Spleen (tissue), 11 donors: ENCODE data around the gene NEUROD1. TPM values are rescaled to one million over a fixed set of nuclear protein-coding genes. Genes with fewer than 3 reads are reported as not detected.

ENCODE experiments used
- DNase-seq: peaks from one replicate; pipeline ENCODE4 v3.0.0-alpha.2; 2020
- H3K27ac ChIP-seq, 8 donors: fragments of 200-600 bp; sonication (generic) in 7 of 8; 1 replicate in 4 of 8; 2 replicates in 4 of 8; pipeline versions ENCODE4 v1.5.0 to v1.8.0; 2016 to 2021; ENCODE audit warnings: inconsistent platforms in 4 of 8, mild to moderate bottlenecking in 4 of 8, moderate library complexity in 1 of 8
- H3K27me3 ChIP-seq, 7 donors: fragments of 200-600 bp; sonication (generic) in 6 of 7; replicated peaks in 1 of 7; 1 replicate in 4 of 7; 2 replicates in 3 of 7; pipeline versions ENCODE4 v1.5.0 to v1.8.0; 2016 to 2021; ENCODE audit warnings: inconsistent platforms in 3 of 7, mild to moderate bottlenecking in 1 of 7
- H3K36me3 ChIP-seq, 6 donors: fragments of 200-600 bp; sonication (generic) in 5 of 6; 1 replicate in 4 of 6; 2 replicates in 2 of 6; pipeline versions ENCODE4 v1.5.0 to v1.8.0; 2016 to 2021; ENCODE audit warnings: inconsistent platforms in 2 of 6
- H3K4me1 ChIP-seq, 6 donors: fragments of 200-600 bp; sonication (generic) in 5 of 6; 1 replicate in 3 of 6; 2 replicates in 3 of 6; pipeline versions ENCODE4 v1.5.0 to v1.8.0; 2016 to 2021; ENCODE audit warnings: inconsistent platforms in 3 of 6
- H3K4me3 ChIP-seq, 8 donors: fragments of 200-600 bp; sonication (generic) in 7 of 8; 1 replicate in 4 of 8; 2 replicates in 4 of 8; pipeline versions ENCODE4 v1.5.0 to v1.8.0; 2016 to 2021; ENCODE audit warnings: inconsistent platforms in 4 of 8, mild to moderate bottlenecking in 4 of 8, moderate library complexity in 2 of 8
- H3K9me3 ChIP-seq, 8 donors: fragments of 200-600 bp; sonication (generic) in 7 of 8; 1 replicate in 4 of 8; 2 replicates in 4 of 8; pipeline versions ENCODE4 v1.5.0 to v1.8.0; 2016 to 2021; ENCODE audit warnings: inconsistent platforms in 4 of 8
- POLR2A ChIP-seq, 3 donors: fragments of 450-650 bp; IDR thresholded peaks; one replicate each; pipeline ENCODE4 v1.5.1; 2017; ENCODE audit warnings: antibody characterized with exemption in 3 of 3, mild to moderate bottlenecking in 1 of 3
- POLR2AphosphoS5 ChIP-seq, 3 donors: sonication (generic); formaldehyde crosslinking; IDR thresholded peaks; one replicate each; pipeline ENCODE4 v1.5.1; 2017; ENCODE audit warnings: antibody characterized with exemption in 3 of 3
- intact Hi-C: fragments of 100-400 bp; cut with DNase I; formaldehyde crosslinking; loops from one replicate; pipeline ENCODE4 v1.15.0; 2023; ENCODE audit warnings: low total_unique reads
- polyA plus RNA-seq, 3 donors: library from polyadenylated mRNA; stranded (reverse); fragments of 200-250 nt; gene quantifications; one replicate each; pipeline ENCODE4 v1.2.1, GENCODE V29; 2013
- total RNA-seq, 7 donors: library from RNA; depleted of rRNA in 3 of 7; stranded (reverse); fragments of >200 nt in 3 of 7; fragmentation: NEBNext Ultra II Directional in 4 of 7; extraction: Animal tissue kit (Norgen Biotek cat#: 25700) in 4 of 7; gene quantifications; one replicate each; pipeline versions ENCODE4 v1.1.0 to v1.2.1, GENCODE V29; 2016 to 2021
- TF ChIP-seq, protein P1 (sequence below), 11 experiments: fragments of 200-600 bp in 7 of 11; fragments of 450-650 bp in 4 of 11; sonication (generic) in 4 of 11; IDR thresholded peaks in 8 of 11; conservative IDR thresholded peaks in 3 of 11; 1 replicate in 7 of 11; 2 replicates in 4 of 11; pipeline versions ENCODE4 v1.4.0 to v1.8.0; 2016 to 2021; ENCODE audit warnings: antibody characterized with exemption in 11 of 11, inconsistent platforms in 4 of 11, mild to moderate bottlenecking in 1 of 11
- donor health status: healthy with polysubstance abuse.
- donor health status: DM: no; HTN: no; CAD: no; lungs with moderate emphysema.
- donor health status: DM: no; HTN: no; CAD: no.
- donor health status: Bipolar disorder and iron deficiency.
- donor health status: healthy.
- donor health status: DM: no; HTN: no; CAD: no.
- donor health status: DM: yes; HTN: yes; CAD: no.

NEUROD1 gene
- total and polyA plus RNA-seq, 10 donors: 0.10 TPM; not detected in 9

DNA sequence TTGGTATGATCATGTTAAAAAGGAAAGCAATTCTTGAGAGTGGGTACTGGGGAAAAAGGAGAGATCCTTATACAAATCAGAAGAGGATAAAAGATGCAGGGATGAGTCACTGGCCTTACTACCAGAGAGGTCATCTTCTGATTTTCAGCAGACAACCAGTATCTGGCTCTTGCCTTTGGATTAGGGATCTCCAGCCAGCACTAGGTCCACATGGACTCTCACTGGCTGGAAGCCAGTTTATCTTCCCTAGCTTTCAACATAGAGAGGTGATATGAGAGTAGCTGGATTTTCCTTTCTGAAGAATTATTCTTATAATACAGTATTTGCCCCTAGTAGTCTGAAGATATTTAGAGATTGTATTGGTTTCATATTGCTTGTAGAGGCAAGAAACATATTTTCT, 53.6 kb downstream of the NEUROD1 start:
- TF ChIP-seq, protein P1, sequence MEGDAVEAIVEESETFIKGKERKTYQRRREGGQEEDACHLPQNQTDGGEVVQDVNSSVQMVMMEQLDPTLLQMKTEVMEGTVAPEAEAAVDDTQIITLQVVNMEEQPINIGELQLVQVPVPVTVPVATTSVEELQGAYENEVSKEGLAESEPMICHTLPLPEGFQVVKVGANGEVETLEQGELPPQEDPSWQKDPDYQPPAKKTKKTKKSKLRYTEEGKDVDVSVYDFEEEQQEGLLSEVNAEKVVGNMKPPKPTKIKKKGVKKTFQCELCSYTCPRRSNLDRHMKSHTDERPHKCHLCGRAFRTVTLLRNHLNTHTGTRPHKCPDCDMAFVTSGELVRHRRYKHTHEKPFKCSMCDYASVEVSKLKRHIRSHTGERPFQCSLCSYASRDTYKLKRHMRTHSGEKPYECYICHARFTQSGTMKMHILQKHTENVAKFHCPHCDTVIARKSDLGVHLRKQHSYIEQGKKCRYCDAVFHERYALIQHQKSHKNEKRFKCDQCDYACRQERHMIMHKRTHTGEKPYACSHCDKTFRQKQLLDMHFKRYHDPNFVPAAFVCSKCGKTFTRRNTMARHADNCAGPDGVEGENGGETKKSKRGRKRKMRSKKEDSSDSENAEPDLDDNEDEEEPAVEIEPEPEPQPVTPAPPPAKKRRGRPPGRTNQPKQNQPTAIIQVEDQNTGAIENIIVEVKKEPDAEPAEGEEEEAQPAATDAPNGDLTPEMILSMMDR (IDR thresholded peaks at IDR 0.05 in 8 of 11, conservative IDR thresholded peaks at IDR 0.05 in 3 of 11): no peak
- TF ChIP-seq POLR2A (IDR thresholded peaks at IDR 0.05) (no peak), POLR2AphosphoS5 (IDR thresholded peaks at IDR 0.05) (no peak)
- no peak overlapping the region for H3K27ac ChIP-seq
- intact Hi-C loops: no loop called here
- no peak overlapping the region for H3K4me3 ChIP-seq
- H3K36me3 ChIP-seq: no peaks in the 10 kb centered on the region
- no peaks in the 10 kb centered on the region for H3K4me1 ChIP-seq
- no peaks in the 10 kb centered on the region for H3K9me3 ChIP-seq
- H3K27me3 ChIP-seq: peaks cover 0 to 13% (median 0%) of the 10 kb centered on the region in 7 donors
- DNase-seq: no peak

Other genes with a start within 250 kb of the NEUROD1 start
- 100 to 1,000 TPM; 136 to 207 (median 156) TPM for gene ITGA4, start 223.1 kb downstream of the NEUROD1 start, total RNA-seq
- gene ITGA4, start 223.1 kb downstream of the NEUROD1 start, polyA plus RNA-seq: 10 to 100 TPM; 13.3 to 17.8 (median 17.3) TPM
- 1 to 10 TPM in 1 of 7 donors, under 1 TPM in 6; 0.27 to 1.4 (median 0.60) TPM for gene CERKL, start 23.4 kb downstream of the NEUROD1 start, total RNA-seq
- 1 to 10 TPM; 1.7 to 2.3 (median 1.9) TPM for gene CERKL, start 23.4 kb downstream of the NEUROD1 start, polyA plus RNA-seq
- gene ITPRID2, start 211.2 kb upstream of the NEUROD1 start, total RNA-seq: 100 to 1,000 TPM in 6 of 7 donors, 10 to 100 TPM in 1; 97.6 to 230 (median 127) TPM
- gene ITPRID2, start 211.2 kb upstream of the NEUROD1 start, polyA plus RNA-seq: 10 to 100 TPM; 18.0 to 34.0 (median 19.5) TPM